ENCODE data around the gene ARFGAP1.

- TF ChIP-seq CTCF (IDR thresholded peaks at IDR 0.05; ENCODE audit: borderline replicate concordance, extremely low read depth, low read length, poor library complexity, severe bottlenecking) (no peak), EZH2 (IDR thresholded peaks at IDR 0.05; ENCODE audit: borderline replicate concordance, low read depth, low read length, severe bottlenecking) (no peak)
These were observed 22.4 kb downstream of the ARFGAP1 start for GRCh38 chr20:63295018-63295417.

Data from DND-41 (cell line).